SIG-M5 treated with dmso at 0.1 percent for 504 hours (cell line): Measurements from ENCODE around the gene KLK5.
"Not testable (repeated sequence)": the region's sequence is repeated elsewhere in the genome, so short reads cannot be mapped to it uniquely, and the experiment has no call there.

Experiments
- DNase-seq: peaks from one replicate; lab custom pipeline; 2025; ENCODE audit not compliant: unreplicated experiment; lab: John Stamatoyannopoulos, UW

Gene KLK5

GRCh38 chr19:50969810-50970209 is 17.0 kb upstream of the KLK5 start:
- not testable (repeated sequence) for DNase-seq

- peak; percentile 5 for DNase-seq
These were observed 16.5 kb upstream of the KLK5 start, which contains the start of gene KLK6 for GRCh38 chr19:50969413-50969760. TSS of gene KLK6 (minus strand) at chr19:50969591. CDS start at chr19:50968104, 1,487 bp downstream.

- DNase-seq, result no peak
These were observed 16.0 kb upstream of the KLK5 start for GRCh38 chr19:50968716-50969412.

GRCh38 chr19:50967929-50968715 is 15.3 kb upstream of the KLK5 start:
- no peak for DNase-seq

- DNase-seq, result no peak
These were observed 11.4 kb upstream of the KLK5 start for GRCh38 chr19:50964266-50964665.

GRCh38 chr19:50963381-50963780 is 10.5 kb upstream of the KLK5 start:
- DNase-seq, result no peak

GRCh38 chr19:50962245-50962644 is 9.4 kb upstream of the KLK5 start:
- DNase-seq, result no peak

GRCh38 chr19:50959731-50960500 is 7.1 kb upstream of the KLK5 start:
- no peak for DNase-seq

GRCh38 chr19:50957587-50957986 is 4.7 kb upstream of the KLK5 start:
- DNase-seq, result no peak

- DNase-seq, result no peak
These were observed 3.0 kb downstream of the KLK5 start for GRCh38 chr19:50949861-50950260.

- DNase-seq, result no peak
These were observed 5.7 kb downstream of the KLK5 start for GRCh38 chr19:50947123-50947522.

- DNase-seq, result no peak
These were observed 8.0 kb downstream of the KLK5 start for GRCh38 chr19:50944795-50945194.

GRCh38 chr19:50943074-50943828 is 9.6 kb downstream of the KLK5 start:
- no peak for DNase-seq

GRCh38 chr19:50939596-50939995 is 13.2 kb downstream of the KLK5 start:
- peak; percentile 15 for DNase-seq

- peak; percentile 11 for DNase-seq
These were observed 19.2 kb downstream of the KLK5 start for GRCh38 chr19:50933640-50934039.

GRCh38 chr19:50932690-50933083 is 20.2 kb downstream of the KLK5 start:
- DNase-seq, result peak; percentile 3

GRCh38 chr19:50932018-50932689 is 20.7 kb downstream of the KLK5 start:
- DNase-seq, result peak; percentile 9

- DNase-seq, result no peak
These were observed 21.8 kb downstream of the KLK5 start for GRCh38 chr19:50931023-50931422.

GRCh38 chr19:50928831-50929230 is 24.0 kb downstream of the KLK5 start:
- DNase-seq, result no peak

GRCh38 chr19:50926144-50926543 is 26.7 kb downstream of the KLK5 start:
- no peak for DNase-seq
